BLaER1 treated with 17β-estradiol and CSF1 and Interleukin-3, amounts not matched to agents 10 nM and 100 nM (cell line): ENCODE measurements around the gene ANKRD9.

Source experiments
- H3K27ac ChIP-seq, 11 experiments: shearing (Covaris generic); formaldehyde crosslinking; 2 replicates each; pipeline ENCODE4 v1.8.1; 2022
- H3K27me3 ChIP-seq, 11 experiments: shearing (Covaris generic); formaldehyde crosslinking; 2 replicates each; pipeline ENCODE4 v1.8.1; 2022
- H3K36me3 ChIP-seq, 11 experiments: shearing (Covaris generic); formaldehyde crosslinking; 2 replicates each; pipeline ENCODE4 v1.8.1; 2022
- H3K4me1 ChIP-seq, 10 experiments: shearing (Covaris generic); formaldehyde crosslinking; 2 replicates each; pipeline ENCODE4 v1.8.1; 2022
- H3K4me2 ChIP-seq, 11 experiments: shearing (Covaris generic); formaldehyde crosslinking; 2 replicates each; pipeline ENCODE4 v1.8.1; 2022
- H3K4me3 ChIP-seq, 10 experiments: shearing (Covaris generic); formaldehyde crosslinking; 2 replicates each; pipeline ENCODE4 v1.8.1; 2022
- H3K9ac ChIP-seq, 11 experiments: shearing (Covaris generic); formaldehyde crosslinking; 2 replicates each; pipeline ENCODE4 v1.8.1; 2022
- H3K9me3 ChIP-seq, 11 experiments: shearing (Covaris generic); formaldehyde crosslinking; replicated peaks in 1 of 11; 2 replicates each; pipeline ENCODE4 v1.8.1; 2022
- H4K20me1 ChIP-seq, 11 experiments: shearing (Covaris generic); formaldehyde crosslinking; 2 replicates each; pipeline ENCODE4 v1.8.1; 2022
- Cebpa-rat ChIP-seq, 11 experiments: shearing (Covaris generic); IDR thresholded peaks; 2 replicates each; pipeline ENCODE4 v1.8.1; 2022

The ANKRD9 gene

DNA sequence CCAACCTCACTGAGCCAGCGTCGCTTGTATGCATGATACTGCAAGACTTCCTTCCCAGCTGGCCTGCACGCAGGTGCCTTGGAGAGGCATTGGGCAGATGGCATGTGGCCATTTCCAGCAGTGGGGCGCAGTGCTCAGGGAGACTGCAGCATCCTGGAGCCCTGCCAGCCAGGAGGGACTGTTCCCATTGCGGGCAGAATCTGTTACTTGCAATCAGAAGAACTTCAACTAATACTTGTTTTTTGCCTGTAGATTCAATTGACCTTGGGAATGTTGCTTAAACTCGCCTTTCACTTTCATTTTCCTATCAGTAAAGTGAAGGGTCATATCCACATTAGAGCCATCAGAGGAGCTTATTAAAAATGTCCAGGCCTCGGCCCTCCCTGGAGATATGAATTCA lies 29.8 kb downstream of the ANKRD9 start:
- no peak for TF ChIP-seq Cebpa-rat (IDR thresholded peaks at IDR 0.05)
- H3K9ac ChIP-seq, result no peak overlapping the region
- peaks cover 0 to 17% (median 0%) of the 10 kb centered on the region in 11 experiments; a peak in 9 of 22 replicates for H3K9me3 ChIP-seq
- peaks cover 0 to 9% (median 6%) of the 10 kb centered on the region in 10 experiments; a peak in 11 of 20 replicates for H3K4me1 ChIP-seq
- H4K20me1 ChIP-seq, result no peaks in the 10 kb centered on the region
- peak overlapping the region in 2 of 11 experiments; percentile 12 to 25; a peak in 3 of 22 replicates for H3K27ac ChIP-seq
- no peaks in the 10 kb centered on the region for H3K27me3 ChIP-seq
- peaks cover 0 to 8% (median 0%) of the 10 kb centered on the region in 11 experiments; a peak in 2 of 22 replicates for H3K36me3 ChIP-seq
- peak overlapping the region in 7 of 11 experiments; percentile 14 to 57 (median 29); a peak in 7 of 22 replicates for H3K4me2 ChIP-seq
- no peak overlapping the region for H3K4me3 ChIP-seq

DNA sequence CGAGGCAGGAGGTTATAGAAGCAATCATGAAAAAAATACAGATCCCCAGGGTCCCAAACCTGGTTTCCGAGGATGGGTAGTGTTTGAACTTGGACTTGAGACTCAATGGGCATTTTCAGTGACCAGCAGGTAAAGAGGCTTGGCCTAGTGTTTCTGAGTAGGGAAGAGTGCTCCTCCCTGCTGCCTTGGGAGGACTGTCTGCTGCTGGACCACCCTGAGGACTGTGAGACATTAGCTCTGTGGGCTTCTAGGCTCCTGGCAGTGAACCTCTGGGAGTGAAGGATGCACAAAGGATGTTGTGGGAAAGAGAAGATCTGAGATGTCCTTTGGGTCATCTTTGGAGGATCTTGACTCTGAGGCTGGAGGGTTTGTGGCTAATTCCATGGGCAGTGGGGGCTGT lies 30.5 kb downstream of the ANKRD9 start:
- H3K9ac ChIP-seq, result no peak overlapping the region
- H3K27ac ChIP-seq, result peak overlapping the region in 2 of 11 experiments; percentile 12 to 25; a peak in 3 of 22 replicates
- peaks cover 0 to 17% (median 0%) of the 10 kb centered on the region in 11 experiments; a peak in 9 of 22 replicates for H3K9me3 ChIP-seq
- no peak for TF ChIP-seq Cebpa-rat (IDR thresholded peaks at IDR 0.05)
- peak overlapping the region in 2 of 11 experiments; percentile 49 to 57; a peak in 1 of 22 replicates for H3K4me2 ChIP-seq
- H3K36me3 ChIP-seq, result peaks cover 0 to 8% (median 0%) of the 10 kb centered on the region in 11 experiments; a peak in 2 of 22 replicates
- H3K4me3 ChIP-seq, result no peak overlapping the region
- H3K4me1 ChIP-seq, result peaks cover 0 to 9% (median 6%) of the 10 kb centered on the region in 10 experiments; a peak in 11 of 20 replicates
- H3K27me3 ChIP-seq, result no peaks in the 10 kb centered on the region
- H4K20me1 ChIP-seq, result no peaks in the 10 kb centered on the region

DNA sequence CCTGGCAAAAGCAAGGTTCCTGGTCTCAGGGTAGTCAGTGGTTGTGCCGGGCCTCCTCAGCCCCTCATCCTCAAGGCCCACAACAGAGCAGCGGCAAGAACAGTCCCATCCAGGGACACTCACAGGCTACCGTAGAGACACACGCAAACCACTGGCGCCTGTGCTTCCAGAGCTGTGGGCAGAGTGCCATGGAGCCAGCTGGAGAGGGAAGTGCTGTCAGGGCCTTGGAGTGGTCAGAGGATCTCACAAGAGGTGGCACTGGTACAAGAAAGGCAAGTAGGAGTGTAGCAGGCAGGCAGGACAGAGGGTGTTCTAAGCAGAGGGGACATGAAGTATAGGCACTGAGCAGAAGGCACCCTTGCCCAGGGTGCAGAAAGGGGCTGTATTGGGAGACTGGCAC lies 34.6 kb downstream of the ANKRD9 start:
- Histone ChIP-seq H3K4me3 (no peak overlapping the region), H3K9ac (no peak overlapping the region), H4K20me1 (no peaks in the 10 kb centered on the region), H3K9me3 (peaks cover 0 to 17% (median 0%) of the 10 kb centered on the region in 11 experiments; a peak in 8 of 22 replicates), H3K27ac (no peak overlapping the region), H3K4me1 (peaks cover 6 to 18% (median 9%) of the 10 kb centered on the region in 10 experiments; a peak in 17 of 20 replicates), H3K36me3 (peaks cover 0 to 25% (median 5%) of the 10 kb centered on the region in 11 experiments; a peak in 6 of 22 replicates), H3K27me3 (no peaks in the 10 kb centered on the region), H3K4me2 (no peak overlapping the region)
- TF ChIP-seq Cebpa-rat (IDR thresholded peaks at IDR 0.05), result no peak

DNA sequence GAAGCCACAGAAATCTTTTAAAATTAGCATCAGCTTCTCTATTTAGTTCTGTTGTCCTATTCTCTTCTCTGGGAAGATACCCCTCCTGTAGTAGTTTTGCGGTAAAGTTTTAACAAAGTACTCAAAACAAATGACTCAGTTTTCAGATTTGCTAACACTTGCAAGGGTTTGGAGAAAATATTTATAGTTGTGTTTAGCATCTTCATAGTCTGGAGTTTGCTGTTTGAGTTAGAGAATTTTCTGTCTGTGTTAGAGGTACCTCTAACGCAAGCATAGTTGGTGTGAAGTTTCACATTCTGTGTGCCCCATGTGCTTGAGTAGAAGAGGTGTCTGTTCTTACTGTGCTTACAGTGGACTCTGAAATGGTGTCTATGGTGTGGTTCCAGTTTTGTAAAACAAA lies 36.0 kb downstream of the ANKRD9 start:
- H3K9ac ChIP-seq, result no peak overlapping the region
- no peak overlapping the region for H3K27ac ChIP-seq

DNA sequence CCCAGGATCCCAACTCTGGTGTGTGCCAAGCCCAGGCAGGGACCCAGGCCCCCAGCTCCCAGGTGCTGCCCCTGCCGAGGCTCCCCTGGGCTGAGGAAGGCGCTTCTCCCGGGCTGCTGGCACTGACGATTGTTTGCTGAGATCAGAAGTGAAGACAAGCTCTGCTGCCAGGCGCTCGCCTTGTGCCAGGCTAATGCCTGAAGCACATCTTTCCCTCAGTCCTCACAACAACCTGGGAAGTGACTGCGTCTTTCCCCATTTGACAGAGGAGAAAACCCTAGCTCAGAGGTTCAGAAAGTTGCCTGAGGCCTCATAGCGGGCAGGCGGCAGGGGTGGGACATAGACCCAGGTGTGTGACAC lies 36.8 kb downstream of the ANKRD9 start:
- Histone ChIP-seq H3K27ac (no peak overlapping the region), H3K4me2 (no peak overlapping the region), H3K4me1 (peaks cover 0 to 10% (median 6%) of the 10 kb centered on the region in 10 experiments; a peak in 10 of 20 replicates), H3K9ac (no peak overlapping the region), H4K20me1 (no peaks in the 10 kb centered on the region), H3K36me3 (peaks cover 0 to 44% (median 5%) of the 10 kb centered on the region in 11 experiments; a peak in 7 of 22 replicates), H3K9me3 (peaks cover 0 to 26% (median 14%) of the 10 kb centered on the region in 11 experiments; a peak in 13 of 22 replicates), H3K27me3 (no peaks in the 10 kb centered on the region), H3K4me3 (no peak overlapping the region)
- no peak for TF ChIP-seq Cebpa-rat (IDR thresholded peaks at IDR 0.05)

More for the DNA sequence above, 36.0 kb downstream of the ANKRD9 start:
- H4K20me1 ChIP-seq, result no peaks in the 10 kb centered on the region
- peaks cover 0 to 10% (median 6%) of the 10 kb centered on the region in 10 experiments; a peak in 10 of 20 replicates for H3K4me1 ChIP-seq
- no peaks in the 10 kb centered on the region for H3K27me3 ChIP-seq
- H3K4me2 ChIP-seq, result no peak overlapping the region
- H3K4me3 ChIP-seq, result no peak overlapping the region
- TF ChIP-seq Cebpa-rat (IDR thresholded peaks at IDR 0.05), result no peak
- H3K9me3 ChIP-seq, result peaks cover 0 to 18% (median 10%) of the 10 kb centered on the region in 11 experiments; a peak in 12 of 22 replicates
- peaks cover 0 to 36% (median 5%) of the 10 kb centered on the region in 11 experiments; a peak in 6 of 22 replicates for H3K36me3 ChIP-seq

DNA sequence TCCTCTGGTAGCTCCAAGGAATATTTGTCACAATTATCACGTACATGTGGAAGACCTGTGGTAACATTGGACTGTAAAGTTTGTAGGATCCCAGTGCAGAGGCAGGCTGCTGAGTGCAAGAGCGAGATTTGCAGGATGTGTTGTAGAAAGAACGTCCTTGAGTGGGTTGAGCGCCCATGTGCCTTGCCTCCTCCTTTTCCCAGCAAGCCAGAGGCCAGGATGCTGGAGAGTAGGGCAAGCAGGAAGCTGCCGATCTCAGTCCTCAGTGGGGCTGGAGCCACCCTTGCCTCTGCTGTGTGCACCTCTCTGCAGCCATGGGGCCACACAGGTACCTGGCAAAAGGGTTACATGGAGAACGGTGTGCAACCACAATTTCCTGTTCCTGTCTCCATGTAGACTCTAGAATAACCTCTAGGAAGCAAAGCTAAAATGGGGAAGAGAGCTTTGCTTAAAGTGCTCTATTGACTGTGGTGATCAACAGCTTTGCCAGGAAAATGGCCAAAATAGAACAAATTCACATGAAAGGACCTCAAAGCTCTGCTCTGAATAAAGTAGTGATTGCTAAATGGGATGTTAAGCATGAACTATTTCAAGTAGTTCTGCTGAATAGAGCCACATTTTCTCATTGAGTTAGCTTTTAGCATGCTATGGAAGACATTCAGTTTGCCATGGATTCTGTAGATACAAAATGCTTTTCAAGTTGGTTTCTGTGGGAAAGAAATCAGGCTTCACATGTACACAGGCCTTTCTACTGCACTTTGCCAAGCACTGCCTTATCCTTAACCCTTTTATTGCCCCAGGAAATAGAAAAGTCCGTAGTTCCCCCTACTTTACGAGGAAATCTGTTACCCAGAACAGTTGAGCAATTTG lies 37.4 kb downstream of the ANKRD9 start:
- Histone ChIP-seq H3K27me3 (no peaks in the 10 kb centered on the region), H3K9me3 (peaks cover 0 to 30% (median 12%) of the 10 kb centered on the region in 11 experiments; a peak in 13 of 22 replicates), H3K27ac (no peak overlapping the region), H3K4me1 (peaks cover 0 to 10% (median 6%) of the 10 kb centered on the region in 10 experiments; a peak in 10 of 20 replicates), H4K20me1 (no peaks in the 10 kb centered on the region), H3K4me2 (peak overlapping the region in 3 of 11 experiments; percentile 9 to 17 (median 16); a peak in 2 of 22 replicates), H3K9ac (no peak overlapping the region), H3K36me3 (peaks cover 0 to 50% (median 5%) of the 10 kb centered on the region in 11 experiments; a peak in 8 of 22 replicates), H3K4me3 (no peak overlapping the region)
- TF ChIP-seq Cebpa-rat (IDR thresholded peaks at IDR 0.05), result no peak

DNA sequence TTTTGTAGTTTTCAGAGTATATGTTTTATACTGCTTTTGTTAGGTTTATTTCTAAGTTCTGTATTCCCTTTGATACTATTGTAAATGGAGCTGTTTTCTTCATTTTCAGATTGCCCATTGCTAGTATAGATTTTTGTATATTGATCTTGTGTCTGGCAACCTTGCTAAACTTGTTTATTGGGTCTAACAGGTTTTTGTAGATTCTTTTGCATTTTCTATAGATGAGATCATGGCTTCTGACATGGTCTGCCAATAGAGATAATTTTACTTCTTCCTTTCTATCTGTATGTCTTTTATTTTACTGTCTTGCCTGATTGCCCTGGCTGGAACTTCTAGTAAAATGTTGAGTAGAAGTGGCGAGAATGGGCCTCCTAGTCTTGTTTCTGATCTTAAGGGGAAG lies 40.3 kb downstream of the ANKRD9 start:
- no peak overlapping the region for H3K27ac ChIP-seq
- no peak for TF ChIP-seq Cebpa-rat (IDR thresholded peaks at IDR 0.05)
- H3K4me2 ChIP-seq, result no peak overlapping the region
- H3K9me3 ChIP-seq, result peaks cover 0 to 24% (median 7%) of the 10 kb centered on the region in 11 experiments; a peak in 8 of 22 replicates
- H3K9ac ChIP-seq, result no peak overlapping the region
- peaks cover 3 to 75% (median 20%) of the 10 kb centered on the region in 11 experiments; a peak in 16 of 22 replicates for H3K36me3 ChIP-seq
- no peaks in the 10 kb centered on the region for H3K27me3 ChIP-seq
- H4K20me1 ChIP-seq, result no peaks in the 10 kb centered on the region
- H3K4me3 ChIP-seq, result no peak overlapping the region
- peaks cover 0 to 10% (median 6%) of the 10 kb centered on the region in 10 experiments; a peak in 10 of 20 replicates for H3K4me1 ChIP-seq

DNA sequence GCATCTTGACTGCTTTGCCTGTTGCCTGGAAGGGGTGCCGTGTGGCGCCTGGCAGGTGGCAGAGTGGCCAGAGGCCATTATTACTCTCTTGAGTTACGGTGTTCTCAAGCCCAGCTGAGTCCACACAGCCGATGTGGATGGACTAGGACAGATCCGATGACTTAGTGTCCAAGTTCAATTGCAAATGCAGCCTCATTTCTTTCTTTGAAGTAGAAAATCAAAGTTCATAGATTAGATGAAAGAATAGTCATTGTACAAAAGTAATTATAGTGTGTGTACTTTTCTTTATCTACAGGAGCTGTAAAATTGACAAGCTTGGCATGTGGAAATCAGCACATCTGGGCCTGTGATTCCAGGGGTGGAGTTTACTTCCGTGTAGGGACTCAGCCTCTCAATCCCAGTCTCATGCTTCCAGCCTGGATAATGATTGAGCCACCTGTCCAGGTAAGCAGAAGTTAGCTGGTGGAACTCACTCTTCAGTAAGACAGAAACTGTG lies 44.7 kb downstream of the ANKRD9 start:
- H3K36me3 ChIP-seq, result peaks cover 3 to 54% (median 18%) of the 10 kb centered on the region in 11 experiments; a peak in 16 of 22 replicates

More for the DNA sequence above, 44.7 kb downstream of the ANKRD9 start:
- Histone ChIP-seq H3K27ac (no peak overlapping the region), H3K9me3 (peaks cover 0 to 24% (median 7%) of the 10 kb centered on the region in 11 experiments; a peak in 9 of 22 replicates), H3K4me1 (peaks cover 0 to 7% (median 2%) of the 10 kb centered on the region in 10 experiments; a peak in 4 of 20 replicates), H4K20me1 (no peaks in the 10 kb centered on the region), H3K4me3 (no peak overlapping the region), H3K9ac (no peak overlapping the region), H3K27me3 (no peaks in the 10 kb centered on the region), H3K4me2 (no peak overlapping the region)
- no peak for TF ChIP-seq Cebpa-rat (IDR thresholded peaks at IDR 0.05)
